Osteoblast (primary cell): ENCODE measurements around the gene SECTM1. TPM values are rescaled to one million over a fixed set of nuclear protein-coding genes. Genes with fewer than 3 reads are reported as not detected.

Experiments used
- DNase-seq: peaks from one replicate; pipeline ENCODE4 v3.0.0; 2011; ENCODE audit warnings: low spot score, mixed read lengths; ENCODE audit not compliant: insufficient read length; ENCODE audit errors: missing footprints
- H2AFZ ChIP-seq: 2 replicates; pipeline ENCODE4 v1.6.0; 2011; ENCODE audit warnings: mild to moderate bottlenecking, low read length
- H3K27ac ChIP-seq: 2 replicates; pipeline ENCODE4 v1.5.1; 2011; ENCODE audit warnings: mild to moderate bottlenecking, low read depth, low read length, moderate library complexity
- H3K27me3 ChIP-seq: 2 replicates; pipeline ENCODE4 v1.6.0; 2012; ENCODE audit warnings: mild to moderate bottlenecking, control low read depth, inconsistent platforms, low read length, moderate library complexity; ENCODE audit not compliant: insufficient read depth
- H3K36me3 ChIP-seq: 2 replicates; pipeline ENCODE4 v1.5.1; 2011; ENCODE audit warnings: mild to moderate bottlenecking, low read length, control low read depth, moderate library complexity; ENCODE audit not compliant: insufficient read depth
- H3K4me1 ChIP-seq: 2 replicates; pipeline ENCODE4 v1.5.1; 2011; ENCODE audit warnings: mild to moderate bottlenecking, low read length, control low read depth, moderate library complexity; ENCODE audit not compliant: insufficient read depth
- H3K4me2 ChIP-seq: 2 replicates; pipeline ENCODE4 v1.6.0; 2011; ENCODE audit warnings: mild to moderate bottlenecking, low read length; ENCODE audit not compliant: insufficient read depth
- H3K4me3 ChIP-seq: fragments of 200-600 bp; sonication (generic); 3 replicates; pipeline ENCODE4 v1.5.1; 2012; ENCODE audit warnings: mild to moderate bottlenecking, low read length, inconsistent platforms; ENCODE audit not compliant: insufficient read depth
- H3K79me2 ChIP-seq: 2 replicates; pipeline ENCODE4 v1.6.0; 2012; ENCODE audit warnings: mild to moderate bottlenecking, low read length, control low read depth, inconsistent platforms; ENCODE audit not compliant: insufficient read depth
- H3K9me3 ChIP-seq: 2 replicates; pipeline ENCODE4 v1.5.1; 2011; ENCODE audit warnings: low read depth, low read length, control low read depth
- H4K20me1 ChIP-seq: 2 replicates; pipeline ENCODE4 v1.6.0; 2012; ENCODE audit warnings: mild to moderate bottlenecking, low read length, control low read depth; ENCODE audit not compliant: insufficient read depth
- total RNA-seq: library from RNA; depleted of rRNA; stranded (reverse); fragments of >200 nt; gene quantifications from 2 replicates; pipeline ENCODE4 v1.2.3, GENCODE V29; 2012
- TF ChIP-seq, protein P1 (sequence below): IDR thresholded peaks from 2 replicates; pipeline ENCODE4 v1.5.1; 2011; ENCODE audit warnings: mild to moderate bottlenecking, low read depth, low read length, moderate library complexity; ENCODE audit errors: extremely low read depth

SECTM1 gene
- total RNA-seq, 1 donor: 5.8 TPM

DNA sequence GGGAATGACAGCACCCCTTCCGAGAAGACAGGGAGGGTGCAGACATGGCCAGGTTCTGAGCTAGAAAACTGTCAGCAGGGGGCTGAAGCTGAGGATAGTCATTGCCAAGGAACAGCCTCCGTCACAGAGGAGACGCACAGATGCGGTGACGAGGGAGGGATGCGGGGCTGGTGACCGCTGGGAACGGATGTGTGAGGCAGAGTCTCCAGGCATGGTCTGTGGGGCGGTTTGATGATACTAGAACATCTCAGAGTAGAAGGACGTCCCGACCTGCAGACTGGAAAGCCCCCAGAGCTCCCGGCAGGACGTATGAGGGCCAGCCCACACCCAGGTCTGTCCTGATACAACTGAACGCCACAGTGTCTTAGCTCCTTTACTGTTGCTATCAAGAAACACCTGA is 58.2 kb downstream of the SECTM1 start:
- Histone ChIP-seq H3K4me1 (peaks cover 12% of the 10 kb centered on the region), H3K9me3 (no peaks in the 10 kb centered on the region), H3K27me3 (no peaks in the 10 kb centered on the region), H4K20me1 (peaks cover 23% of the 10 kb centered on the region), H3K36me3 (peaks cover 17% of the 10 kb centered on the region), H3K27ac (no peak overlapping the region), H2AFZ (no peak overlapping the region), H3K4me2 (no peak overlapping the region), H3K79me2 (peaks cover 28% of the 10 kb centered on the region), H3K4me3 (no peak overlapping the region)
- TF ChIP-seq, protein P1, sequence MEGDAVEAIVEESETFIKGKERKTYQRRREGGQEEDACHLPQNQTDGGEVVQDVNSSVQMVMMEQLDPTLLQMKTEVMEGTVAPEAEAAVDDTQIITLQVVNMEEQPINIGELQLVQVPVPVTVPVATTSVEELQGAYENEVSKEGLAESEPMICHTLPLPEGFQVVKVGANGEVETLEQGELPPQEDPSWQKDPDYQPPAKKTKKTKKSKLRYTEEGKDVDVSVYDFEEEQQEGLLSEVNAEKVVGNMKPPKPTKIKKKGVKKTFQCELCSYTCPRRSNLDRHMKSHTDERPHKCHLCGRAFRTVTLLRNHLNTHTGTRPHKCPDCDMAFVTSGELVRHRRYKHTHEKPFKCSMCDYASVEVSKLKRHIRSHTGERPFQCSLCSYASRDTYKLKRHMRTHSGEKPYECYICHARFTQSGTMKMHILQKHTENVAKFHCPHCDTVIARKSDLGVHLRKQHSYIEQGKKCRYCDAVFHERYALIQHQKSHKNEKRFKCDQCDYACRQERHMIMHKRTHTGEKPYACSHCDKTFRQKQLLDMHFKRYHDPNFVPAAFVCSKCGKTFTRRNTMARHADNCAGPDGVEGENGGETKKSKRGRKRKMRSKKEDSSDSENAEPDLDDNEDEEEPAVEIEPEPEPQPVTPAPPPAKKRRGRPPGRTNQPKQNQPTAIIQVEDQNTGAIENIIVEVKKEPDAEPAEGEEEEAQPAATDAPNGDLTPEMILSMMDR: no peak
- DNase-seq: peak; percentile 58

DNA sequence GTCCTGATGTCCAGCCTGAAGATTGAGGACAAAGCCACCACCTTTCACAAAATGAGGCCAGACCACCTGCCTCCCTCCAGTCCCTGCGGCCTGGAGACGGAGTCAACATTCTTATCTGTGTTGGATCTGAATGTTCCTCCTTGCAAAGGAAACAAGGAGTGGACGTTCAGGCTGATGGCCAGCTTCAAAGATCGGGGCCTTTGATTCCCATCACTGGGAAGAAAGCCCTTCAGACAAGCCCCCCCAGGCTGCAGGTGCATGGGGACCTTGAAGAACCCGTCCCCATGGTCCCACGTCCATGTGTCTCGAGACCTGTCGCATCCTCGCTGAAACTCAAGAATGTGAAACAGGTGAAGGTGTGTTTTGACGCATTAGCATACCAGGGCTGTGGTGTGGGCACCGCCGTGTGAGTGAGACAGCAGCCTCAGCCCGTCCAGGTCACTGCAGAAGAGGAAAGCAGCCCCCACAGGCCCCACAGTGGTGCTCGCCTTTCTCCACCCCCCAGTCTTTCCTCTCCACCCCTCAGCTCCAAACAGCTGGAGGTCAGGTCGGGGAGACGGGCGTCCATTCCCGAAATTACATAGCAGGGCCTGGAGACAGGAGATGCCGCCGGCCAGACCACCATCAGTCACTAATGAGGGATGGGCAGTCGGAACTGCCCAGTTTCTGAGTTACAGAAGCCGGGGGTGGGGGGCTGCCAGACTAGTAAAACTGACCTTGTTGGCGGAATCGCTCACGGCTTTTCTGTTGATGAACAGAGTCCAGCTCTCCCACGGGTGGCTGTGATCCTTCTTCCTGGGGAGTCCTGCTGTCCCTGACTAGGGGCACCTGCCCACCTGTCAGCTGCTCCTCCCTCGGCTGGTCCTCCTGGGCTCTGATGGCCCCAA is 59.2 kb downstream of the SECTM1 start:
- DNase-seq: peak; percentile 25
- Histone ChIP-seq H3K9me3 (no peaks in the 10 kb centered on the region), H2AFZ (peak overlapping the region; percentile 95), H3K36me3 (peaks cover 26% of the 10 kb centered on the region), H3K4me3 (peak overlapping the region; percentile 89), H4K20me1 (peaks cover 33% of the 10 kb centered on the region), H3K4me1 (peaks cover 15% of the 10 kb centered on the region), H3K4me2 (peak overlapping the region; percentile 88), H3K27me3 (no peaks in the 10 kb centered on the region), H3K79me2 (peaks cover 38% of the 10 kb centered on the region), H3K27ac (no peak overlapping the region)
- TF ChIP-seq, protein P1: no peak

DNA sequence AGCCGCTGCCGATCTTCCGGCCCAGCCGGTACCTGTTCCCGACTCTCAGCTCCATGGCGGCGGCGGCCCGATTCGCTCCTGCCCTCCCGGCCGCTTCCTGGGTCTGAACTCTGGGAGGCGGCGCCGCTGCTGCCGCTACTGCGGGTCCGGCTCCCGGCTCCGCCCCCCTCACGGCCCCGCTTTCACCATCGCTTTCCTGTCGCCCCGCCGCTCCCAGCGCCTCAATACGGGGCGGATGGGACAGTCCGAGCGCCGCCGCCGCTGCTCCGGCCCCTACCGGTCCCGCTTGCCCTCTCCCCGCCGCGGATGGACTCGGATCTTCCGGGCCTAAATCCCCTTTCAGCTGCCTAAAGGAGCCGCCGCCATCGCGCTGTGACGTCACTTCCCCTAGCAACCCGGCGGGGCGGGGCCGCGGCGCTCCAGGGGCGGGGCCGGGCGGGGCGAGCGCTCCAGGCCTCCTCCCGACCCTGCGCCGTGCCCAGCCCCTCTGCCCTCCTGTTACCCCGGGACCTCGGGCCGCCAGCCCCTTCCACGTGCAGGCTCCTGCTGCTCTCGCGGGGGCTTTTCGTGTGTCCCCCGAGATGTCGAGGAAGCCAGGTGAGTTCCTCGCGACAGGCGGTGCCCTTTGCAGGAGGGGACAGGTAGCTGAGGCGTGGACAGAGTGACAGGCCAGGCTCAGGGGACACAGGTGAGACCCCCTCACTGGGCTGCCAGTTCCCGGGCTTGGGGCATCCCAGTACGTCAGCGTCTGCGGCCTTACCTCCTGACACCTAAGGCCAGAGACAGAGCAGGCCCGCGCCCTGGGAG is 60.0 kb downstream of the SECTM1 start, which contains the start of gene CSNK1D:
CSNK1D (minus strand) TSS at position 374 of the 807 bp plus-strand sequence; CDS start at position 55, 319 bp downstream.
- peaks cover 17% of the 10 kb centered on the region for H3K4me1 ChIP-seq
- peak; percentile 100 for DNase-seq
- peaks cover 41% of the 10 kb centered on the region for H4K20me1 ChIP-seq

More for the DNA sequence above, 60.0 kb downstream of the SECTM1 start, which contains the start of gene CSNK1D:
- TF ChIP-seq, protein P1: no peak
- Histone ChIP-seq H3K27ac (peak within 1 kb of the TSS; percentile 83), H3K36me3 (peaks cover 30% of the 10 kb centered on the region), H3K4me2 (peak within 1 kb of the TSS; percentile 88), H3K27me3 (no peaks in the 10 kb centered on the region), H2AFZ (peak within 1 kb of the TSS; percentile 95), H3K79me2 (peaks cover 46% of the 10 kb centered on the region), H3K9me3 (no peaks in the 10 kb centered on the region), H3K4me3 (peak within 1 kb of the TSS; percentile 89)
